K562 (cell line): ENCODE results near the gene KLHL22. TPM values are rescaled to one million over a fixed set of nuclear protein-coding genes. Genes with fewer than 3 reads are reported as not detected.
A peak's percentile ranks its signal among the peaks of the same experiment; 100 is the strongest.

Source experiments
- CBFB ChIP-seq: sonication (generic); formaldehyde crosslinking; IDR thresholded peaks from 2 replicates; pipeline ENCODE4 v1.4.0; 2020; ENCODE audit warnings: mild to moderate bottlenecking, missing genetic modification reagents
- CBX1 ChIP-seq: sonication (generic); IDR thresholded peaks from 2 replicates; pipeline ENCODE4 v1.6.1; 2016; ENCODE audit warnings: antibody characterized with exemption, low read depth, mild to moderate bottlenecking
- COPS2 ChIP-seq: fragments of 450-650 bp; conservative IDR thresholded peaks from 2 replicates; pipeline ENCODE4 v1.6.1; 2016; ENCODE audit warnings: mild to moderate bottlenecking, moderate library complexity
- ERF ChIP-seq: fragments of 450-650 bp; formaldehyde crosslinking; IDR thresholded peaks from 2 replicates; pipeline ENCODE4 v1.4.0; 2020; ENCODE audit warnings: mild to moderate bottlenecking, mixed read lengths
- MYC ChIP-seq, 2 experiments: fragments of 250-450 bp in 1 of 2; sonication (Bioruptor Pico) in 1 of 2; IDR thresholded peaks; 2 replicates each; pipeline versions ENCODE4 v1.5.1 to v1.6.1; 2012 to 2021; ENCODE audit warnings: low read depth in 2 of 2, borderline replicate concordance in 1 of 2, improper control_type of control experiment in 1 of 2, low read length in 1 of 2, mild to moderate bottlenecking in 1 of 2, moderate library complexity in 1 of 2
- POLR3A ChIP-seq: IDR thresholded peaks from 2 replicates; pipeline ENCODE4 v1.6.1; 2011; ENCODE audit warnings: borderline replicate concordance, mild to moderate bottlenecking, moderate library complexity; ENCODE audit not compliant: insufficient read length, insufficient read depth; ENCODE audit errors: extremely low read depth
- RNF2 ChIP-seq: sonication (generic); IDR thresholded peaks from 2 replicates; pipeline ENCODE4 v1.6.1; 2016
- SAP30 ChIP-seq: fragments of 200-600 bp; sonication (generic); IDR thresholded peaks from 2 replicates; pipeline ENCODE4 v1.6.1; 2012; ENCODE audit warnings: borderline replicate concordance, low read depth, mild to moderate bottlenecking, moderate library complexity, low read length, control low read depth, inconsistent platforms; ENCODE audit not compliant: insufficient read depth, poor library complexity, severe bottlenecking
- SIN3B ChIP-seq: fragments of 450-650 bp; IDR thresholded peaks from 2 replicates; pipeline ENCODE4 v1.6.1; 2017; ENCODE audit warnings: low read depth, mild to moderate bottlenecking, moderate library complexity
- YBX1 ChIP-seq: fragments of 450-650 bp; IDR thresholded peaks from 2 replicates; pipeline ENCODE4 v1.7.1; 2016; ENCODE audit warnings: mild to moderate bottlenecking
- ZC3H11A ChIP-seq: IDR thresholded peaks from 2 replicates; pipeline ENCODE4 v1.6.1; 2012; ENCODE audit warnings: low read depth, low read length, improper control_type of control experiment
- ZNF277 ChIP-seq: fragments of 250-450 bp; sonication (Bioruptor Pico); IDR thresholded peaks from 2 replicates; pipeline ENCODE4 v1.8.0; 2022; ENCODE audit warnings: inconsistent platforms, mild to moderate bottlenecking, moderate library complexity, borderline replicate concordance
- ZNF431 ChIP-seq: sonication (generic); formaldehyde crosslinking; IDR thresholded peaks from 2 replicates; pipeline ENCODE4 v1.8.0; 2022; ENCODE audit warnings: mild to moderate bottlenecking, missing genetic modification reagents
- ZNF668 ChIP-seq: fragments of 250-450 bp; sonication (Bioruptor Pico); IDR thresholded peaks from 2 replicates; pipeline ENCODE4 v1.8.0; 2022; ENCODE audit warnings: mild to moderate bottlenecking, inconsistent platforms
- polyA plus RNA-seq, 8 experiments: library from polyadenylated mRNA; depleted of rRNA in 4 of 8; stranded (reverse) in 5 of 8; unstranded in 3 of 8; fragments of >200 nt; fragmentation: Nextera tagmentation in 2 of 8; fragmentation: Illumina TruSeq in 1 of 8; extraction: Ambion mirVana in 2 of 8; extraction: Trizol in 1 of 8; gene quantifications; 2 replicates each; pipeline versions ENCODE4 v1.2.1 to v1.2.3, GENCODE V29; 2011 to 2014; ENCODE audit warnings: inconsistent platforms in 1 of 8, missing spikeins in 1 of 8
- total RNA-seq, 7 experiments: library from RNA; depleted of rRNA in 6 of 7; stranded (reverse); fragments of >200 nt in 6 of 7; fragmentation: Illumina TruSeq in 2 of 7; extraction: Trizol in 2 of 7; gene quantifications; 2 replicates each; pipeline versions ENCODE4 v1.2.1 to v1.2.3, GENCODE V29; 2011 to 2021; ENCODE audit warnings: low replicate concordance in 1 of 7
- TF ChIP-seq, protein P1 (sequence below), 2 experiments: fragments of 450-650 bp; IDR thresholded peaks; 2 replicates each; pipeline ENCODE4 v1.6.1; 2018; ENCODE audit warnings: mild to moderate bottlenecking in 2 of 2, low read depth in 1 of 2; ENCODE audit not compliant: partially characterized antibody in 2 of 2
- TF ChIP-seq, protein P2 (sequence below): fragments of 450-650 bp; IDR thresholded peaks from one replicate; pipeline ENCODE4 v1.6.1; 2018; ENCODE audit warnings: mild to moderate bottlenecking, moderate library complexity; ENCODE audit not compliant: partially characterized antibody
- TF ChIP-seq, protein P3 (sequence below): sonication (generic); formaldehyde crosslinking; IDR thresholded peaks from 2 replicates; pipeline ENCODE4 v1.8.0; 2022; ENCODE audit warnings: mild to moderate bottlenecking, missing genetic modification reagents
- TF ChIP-seq, protein P4 (sequence below): fragments of 250-450 bp; sonication (Bioruptor Pico); IDR thresholded peaks from 2 replicates; pipeline ENCODE4 v1.8.0; 2022; ENCODE audit warnings: moderate library complexity, mild to moderate bottlenecking, inconsistent platforms

The KLHL22 gene
- total and polyA plus RNA-seq, 9 of the 15 experiments (the other 6 are each of a cell fraction or from before 2014, with no cell fraction given), result 1.3 to 25.6 (median 15.2) TPM

DNA sequence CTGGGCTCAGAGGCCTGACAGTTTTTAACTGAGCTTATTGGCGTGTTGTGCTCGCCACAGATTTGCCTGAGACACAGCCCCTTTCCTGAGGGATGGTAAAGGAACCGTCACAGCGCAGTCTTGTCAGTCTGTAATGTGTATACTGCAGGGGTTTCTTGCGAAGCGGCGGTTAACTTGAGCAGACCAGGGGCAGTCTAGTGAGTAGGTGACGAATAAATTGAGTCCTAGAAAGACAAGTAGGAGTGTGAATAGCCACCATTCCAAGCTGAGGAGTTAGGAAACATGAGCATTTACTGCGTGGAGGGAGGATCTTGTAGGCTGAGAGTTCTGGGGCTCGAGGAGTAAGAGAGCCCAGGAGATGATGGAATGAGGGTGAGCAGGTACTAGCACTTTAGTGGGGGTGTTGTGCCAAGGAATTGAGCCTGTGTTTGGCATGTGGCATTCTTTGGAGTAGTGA, 13.2 kb upstream of the KLHL22 start (continued):
- TF ChIP-seq RNF2 (no peak), COPS2 (no peak), SIN3B (no peak), ERF (no peak), CBFB (no peak), POLR3A (no peak), YBX1 (no peak), SAP30 (peak; percentile 82), ZNF277 (CRISPR knock-in tag) (no peak), ZNF431 (CRISPR knock-in tag) (no peak), MYC (IDR thresholded peaks at IDR 0.05; ENCODE audit: low read depth, low read length) (no peak), MYC (CRISPR knock-in tag; IDR thresholded peaks at IDR 0.05; ENCODE audit: borderline replicate concordance, low read depth) (0 out of 2 replicates have a peak, but pooled peaks have one; percentile 37), ZNF668 (CRISPR knock-in tag) (no peak), ZC3H11A (no peak), CBX1 (no peak)
- TF ChIP-seq, protein P1, sequence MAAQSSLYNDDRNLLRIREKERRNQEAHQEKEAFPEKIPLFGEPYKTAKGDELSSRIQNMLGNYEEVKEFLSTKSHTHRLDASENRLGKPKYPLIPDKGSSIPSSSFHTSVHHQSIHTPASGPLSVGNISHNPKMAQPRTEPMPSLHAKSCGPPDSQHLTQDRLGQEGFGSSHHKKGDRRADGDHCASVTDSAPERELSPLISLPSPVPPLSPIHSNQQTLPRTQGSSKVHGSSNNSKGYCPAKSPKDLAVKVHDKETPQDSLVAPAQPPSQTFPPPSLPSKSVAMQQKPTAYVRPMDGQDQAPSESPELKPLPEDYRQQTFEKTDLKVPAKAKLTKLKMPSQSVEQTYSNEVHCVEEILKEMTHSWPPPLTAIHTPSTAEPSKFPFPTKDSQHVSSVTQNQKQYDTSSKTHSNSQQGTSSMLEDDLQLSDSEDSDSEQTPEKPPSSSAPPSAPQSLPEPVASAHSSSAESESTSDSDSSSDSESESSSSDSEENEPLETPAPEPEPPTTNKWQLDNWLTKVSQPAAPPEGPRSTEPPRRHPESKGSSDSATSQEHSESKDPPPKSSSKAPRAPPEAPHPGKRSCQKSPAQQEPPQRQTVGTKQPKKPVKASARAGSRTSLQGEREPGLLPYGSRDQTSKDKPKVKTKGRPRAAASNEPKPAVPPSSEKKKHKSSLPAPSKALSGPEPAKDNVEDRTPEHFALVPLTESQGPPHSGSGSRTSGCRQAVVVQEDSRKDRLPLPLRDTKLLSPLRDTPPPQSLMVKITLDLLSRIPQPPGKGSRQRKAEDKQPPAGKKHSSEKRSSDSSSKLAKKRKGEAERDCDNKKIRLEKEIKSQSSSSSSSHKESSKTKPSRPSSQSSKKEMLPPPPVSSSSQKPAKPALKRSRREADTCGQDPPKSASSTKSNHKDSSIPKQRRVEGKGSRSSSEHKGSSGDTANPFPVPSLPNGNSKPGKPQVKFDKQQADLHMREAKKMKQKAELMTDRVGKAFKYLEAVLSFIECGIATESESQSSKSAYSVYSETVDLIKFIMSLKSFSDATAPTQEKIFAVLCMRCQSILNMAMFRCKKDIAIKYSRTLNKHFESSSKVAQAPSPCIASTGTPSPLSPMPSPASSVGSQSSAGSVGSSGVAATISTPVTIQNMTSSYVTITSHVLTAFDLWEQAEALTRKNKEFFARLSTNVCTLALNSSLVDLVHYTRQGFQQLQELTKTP (IDR thresholded peaks at IDR 0.05; ENCODE audit: low read depth in 1 of 2, partially characterized antibody in 2 of 2), result no peak
- TF ChIP-seq, protein P2, sequence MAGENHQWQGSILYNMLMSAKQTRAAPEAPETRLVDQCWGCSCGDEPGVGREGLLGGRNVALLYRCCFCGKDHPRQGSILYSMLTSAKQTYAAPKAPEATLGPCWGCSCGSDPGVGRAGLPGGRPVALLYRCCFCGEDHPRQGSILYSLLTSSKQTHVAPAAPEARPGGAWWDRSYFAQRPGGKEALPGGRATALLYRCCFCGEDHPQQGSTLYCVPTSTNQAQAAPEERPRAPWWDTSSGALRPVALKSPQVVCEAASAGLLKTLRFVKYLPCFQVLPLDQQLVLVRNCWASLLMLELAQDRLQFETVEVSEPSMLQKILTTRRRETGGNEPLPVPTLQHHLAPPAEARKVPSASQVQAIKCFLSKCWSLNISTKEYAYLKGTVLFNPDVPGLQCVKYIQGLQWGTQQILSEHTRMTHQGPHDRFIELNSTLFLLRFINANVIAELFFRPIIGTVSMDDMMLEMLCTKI, result no peak
- TF ChIP-seq, protein P3, sequence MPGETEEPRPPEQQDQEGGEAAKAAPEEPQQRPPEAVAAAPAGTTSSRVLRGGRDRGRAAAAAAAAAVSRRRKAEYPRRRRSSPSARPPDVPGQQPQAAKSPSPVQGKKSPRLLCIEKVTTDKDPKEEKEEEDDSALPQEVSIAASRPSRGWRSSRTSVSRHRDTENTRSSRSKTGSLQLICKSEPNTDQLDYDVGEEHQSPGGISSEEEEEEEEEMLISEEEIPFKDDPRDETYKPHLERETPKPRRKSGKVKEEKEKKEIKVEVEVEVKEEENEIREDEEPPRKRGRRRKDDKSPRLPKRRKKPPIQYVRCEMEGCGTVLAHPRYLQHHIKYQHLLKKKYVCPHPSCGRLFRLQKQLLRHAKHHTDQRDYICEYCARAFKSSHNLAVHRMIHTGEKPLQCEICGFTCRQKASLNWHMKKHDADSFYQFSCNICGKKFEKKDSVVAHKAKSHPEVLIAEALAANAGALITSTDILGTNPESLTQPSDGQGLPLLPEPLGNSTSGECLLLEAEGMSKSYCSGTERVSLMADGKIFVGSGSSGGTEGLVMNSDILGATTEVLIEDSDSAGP (CRISPR knock-in tag), result peak; percentile 8; the same call in 1 of the 2 replicates
- TF ChIP-seq, protein P4, sequence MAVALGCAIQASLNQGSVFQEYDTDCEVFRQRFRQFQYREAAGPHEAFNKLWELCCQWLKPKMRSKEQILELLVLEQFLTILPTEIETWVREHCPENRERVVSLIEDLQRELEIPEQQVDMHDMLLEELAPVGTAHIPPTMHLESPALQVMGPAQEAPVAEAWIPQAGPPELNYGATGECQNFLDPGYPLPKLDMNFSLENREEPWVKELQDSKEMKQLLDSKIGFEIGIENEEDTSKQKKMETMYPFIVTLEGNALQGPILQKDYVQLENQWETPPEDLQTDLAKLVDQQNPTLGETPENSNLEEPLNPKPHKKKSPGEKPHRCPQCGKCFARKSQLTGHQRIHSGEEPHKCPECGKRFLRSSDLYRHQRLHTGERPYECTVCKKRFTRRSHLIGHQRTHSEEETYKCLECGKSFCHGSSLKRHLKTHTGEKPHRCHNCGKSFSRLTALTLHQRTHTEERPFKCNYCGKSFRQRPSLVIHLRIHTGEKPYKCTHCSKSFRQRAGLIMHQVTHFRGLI (CRISPR knock-in tag), result no peak
